K562 (cell line): Measurements from ENCODE around the gene MAP3K2. TPM values are rescaled to one million over a fixed set of nuclear protein-coding genes. Genes with fewer than 3 reads are reported as not detected.

Source experiments
- ATF3 ChIP-seq, 2 experiments: fragments of 450-650 bp in 1 of 2; sonication (generic) in 1 of 2; formaldehyde crosslinking in 1 of 2; IDR thresholded peaks in 1 of 2; conservative IDR thresholded peaks in 1 of 2; 2 replicates each; pipeline versions ENCODE4 v1.6.1 to v1.8.1; 2016 to 2023; ENCODE audit warnings: mild to moderate bottlenecking in 2 of 2, moderate library complexity in 2 of 2, inconsistent platforms in 1 of 2, missing genetic modification reagents in 1 of 2
- NR4A1 ChIP-seq, 2 experiments: fragments of 250-450 bp in 1 of 2; fragments of 450-650 bp in 1 of 2; sonication (Bioruptor Pico) in 1 of 2; IDR thresholded peaks; 2 replicates each; pipeline versions ENCODE4 v1.4.0 to v1.6.1; 2016 to 2020; ENCODE audit warnings: mild to moderate bottlenecking in 2 of 2, missing compliant biosample characterization in 1 of 2, missing genetic modification characterization in 1 of 2, moderate library complexity in 1 of 2
- POLR2H ChIP-seq: IDR thresholded peaks from 2 replicates; pipeline ENCODE4 v1.6.1; 2016; ENCODE audit warnings: missing genetic modification characterization, low read depth, mild to moderate bottlenecking, control low read depth, missing compliant biosample characterization, moderate library complexity
- ZBTB40 ChIP-seq, 2 experiments: fragments of 450-650 bp in 1 of 2; sonication (generic) in 1 of 2; formaldehyde crosslinking in 1 of 2; IDR thresholded peaks; 2 replicates each; pipeline versions ENCODE4 v1.7.1 to v1.9.0; 2016 to 2022; ENCODE audit warnings: inconsistent platforms in 1 of 2, mild to moderate bottlenecking in 1 of 2, missing genetic modification reagents in 1 of 2
- ZC3H8 ChIP-seq: fragments of 450-650 bp; IDR thresholded peaks from 2 replicates; pipeline ENCODE4 v1.6.1; 2017
- ZFP1 ChIP-seq: fragments of 450-650 bp; formaldehyde crosslinking; IDR thresholded peaks from 2 replicates; pipeline ENCODE4 v1.4.0; 2020; ENCODE audit warnings: mild to moderate bottlenecking, mixed read lengths
- ZNF311 ChIP-seq: fragments of 250-450 bp; sonication (Bioruptor Pico); IDR thresholded peaks from 2 replicates; pipeline ENCODE4 v1.4.0; 2020; ENCODE audit warnings: mild to moderate bottlenecking, moderate library complexity
- ZNF740 ChIP-seq, 3 experiments: fragments of 200-800 bp in 1 of 3; sonication (Bioruptor generic) in 1 of 3; sonication (generic) in 1 of 3; formaldehyde crosslinking in 1 of 3; IDR thresholded peaks; 2 replicates each; pipeline versions ENCODE4 v1.6.1 to v1.8.0; 2016 to 2022; ENCODE audit warnings: mild to moderate bottlenecking in 2 of 3, missing compliant biosample characterization in 2 of 3, missing genetic modification characterization in 2 of 3, missing genetic modification reagents in 1 of 3
- polyA plus RNA-seq, 8 experiments: library from polyadenylated mRNA; depleted of rRNA in 4 of 8; stranded (reverse) in 5 of 8; unstranded in 3 of 8; fragments of >200 nt; fragmentation: Nextera tagmentation in 2 of 8; fragmentation: Illumina TruSeq in 1 of 8; extraction: Ambion mirVana in 2 of 8; extraction: Trizol in 1 of 8; gene quantifications; 2 replicates each; pipeline versions ENCODE4 v1.2.1 to v1.2.3, GENCODE V29; 2011 to 2014; ENCODE audit warnings: inconsistent platforms in 1 of 8, missing spikeins in 1 of 8
- total RNA-seq, 7 experiments: library from RNA; depleted of rRNA in 6 of 7; stranded (reverse); fragments of >200 nt in 6 of 7; fragmentation: Illumina TruSeq in 2 of 7; extraction: Trizol in 2 of 7; gene quantifications; 2 replicates each; pipeline versions ENCODE4 v1.2.1 to v1.2.3, GENCODE V29; 2011 to 2021; ENCODE audit warnings: low replicate concordance in 1 of 7
- TF ChIP-seq, protein P1 (sequence below), 2 experiments: fragments of 150-350 bp in 1 of 2; IDR thresholded peaks; 2 replicates each; pipeline ENCODE4 v1.6.1; 2012 to 2016; ENCODE audit warnings: low read depth in 2 of 2, low read length in 2 of 2, mild to moderate bottlenecking in 1 of 2, moderate library complexity in 1 of 2

MAP3K2 gene
- total and polyA plus RNA-seq, 9 of the 15 experiments (the other 6 are each of a cell fraction or from before 2014, with no cell fraction given): 1.2 to 14.2 (median 5.7) TPM

- TF ChIP-seq ZBTB40 (IDR thresholded peaks at IDR 0.05): no peak
- no peak for TF ChIP-seq ZBTB40 (CRISPR knock-in tag; IDR thresholded peaks at IDR 0.05)
- TF ChIP-seq ZNF311: no peak
- TF ChIP-seq POLR2H: no peak
- no peak for TF ChIP-seq ZC3H8
- no peak for TF ChIP-seq ZNF740 (CRISPR knock-in tag; IDR thresholded peaks at IDR 0.05)
- TF ChIP-seq ZNF740 (tag; IDR thresholded peaks at IDR 0.05): no peak
- TF ChIP-seq NR4A1 (CRISPR knock-in tag; IDR thresholded peaks at IDR 0.05): no peak
- no peak for TF ChIP-seq NR4A1 (tag; IDR thresholded peaks at IDR 0.05)
- TF ChIP-seq ATF3 (IDR thresholded peaks at IDR 0.05): peak; percentile 25; the same call in 1 of the 2 replicates
- no peak for TF ChIP-seq ATF3 (CRISPR knock-in tag; conservative IDR thresholded peaks at IDR 0.05)
- TF ChIP-seq ZFP1 (CRISPR knock-in tag): no peak
- TF ChIP-seq, protein P1, sequence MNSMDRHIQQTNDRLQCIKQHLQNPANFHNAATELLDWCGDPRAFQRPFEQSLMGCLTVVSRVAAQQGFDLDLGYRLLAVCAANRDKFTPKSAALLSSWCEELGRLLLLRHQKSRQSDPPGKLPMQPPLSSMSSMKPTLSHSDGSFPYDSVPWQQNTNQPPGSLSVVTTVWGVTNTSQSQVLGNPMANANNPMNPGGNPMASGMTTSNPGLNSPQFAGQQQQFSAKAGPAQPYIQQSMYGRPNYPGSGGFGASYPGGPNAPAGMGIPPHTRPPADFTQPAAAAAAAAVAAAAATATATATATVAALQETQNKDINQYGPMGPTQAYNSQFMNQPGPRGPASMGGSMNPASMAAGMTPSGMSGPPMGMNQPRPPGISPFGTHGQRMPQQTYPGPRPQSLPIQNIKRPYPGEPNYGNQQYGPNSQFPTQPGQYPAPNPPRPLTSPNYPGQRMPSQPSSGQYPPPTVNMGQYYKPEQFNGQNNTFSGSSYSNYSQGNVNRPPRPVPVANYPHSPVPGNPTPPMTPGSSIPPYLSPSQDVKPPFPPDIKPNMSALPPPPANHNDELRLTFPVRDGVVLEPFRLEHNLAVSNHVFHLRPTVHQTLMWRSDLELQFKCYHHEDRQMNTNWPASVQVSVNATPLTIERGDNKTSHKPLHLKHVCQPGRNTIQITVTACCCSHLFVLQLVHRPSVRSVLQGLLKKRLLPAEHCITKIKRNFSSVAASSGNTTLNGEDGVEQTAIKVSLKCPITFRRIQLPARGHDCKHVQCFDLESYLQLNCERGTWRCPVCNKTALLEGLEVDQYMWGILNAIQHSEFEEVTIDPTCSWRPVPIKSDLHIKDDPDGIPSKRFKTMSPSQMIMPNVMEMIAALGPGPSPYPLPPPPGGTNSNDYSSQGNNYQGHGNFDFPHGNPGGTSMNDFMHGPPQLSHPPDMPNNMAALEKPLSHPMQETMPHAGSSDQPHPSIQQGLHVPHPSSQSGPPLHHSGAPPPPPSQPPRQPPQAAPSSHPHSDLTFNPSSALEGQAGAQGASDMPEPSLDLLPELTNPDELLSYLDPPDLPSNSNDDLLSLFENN (IDR thresholded peaks at IDR 0.05; ENCODE audit: low read depth in 2 of 2, low read length in 2 of 2): no peak
Observed at GRCh38 chr2:127410871-127411652, 23.3 kb upstream of the MAP3K2 start (continued).
